C4-2B (cell line): ENCODE measurements around the gene FSTL4.

Experiments
- ZFX ChIP-seq: fragments of 450-650 bp; IDR thresholded peaks from 2 replicates; pipeline ENCODE4 v1.6.1; 2017
- TF ChIP-seq, protein P1 (sequence below): fragments of 450-650 bp; conservative IDR thresholded peaks from 2 replicates; pipeline ENCODE4 v1.5.1; 2017; ENCODE audit warnings: mild to moderate bottlenecking

DNA sequence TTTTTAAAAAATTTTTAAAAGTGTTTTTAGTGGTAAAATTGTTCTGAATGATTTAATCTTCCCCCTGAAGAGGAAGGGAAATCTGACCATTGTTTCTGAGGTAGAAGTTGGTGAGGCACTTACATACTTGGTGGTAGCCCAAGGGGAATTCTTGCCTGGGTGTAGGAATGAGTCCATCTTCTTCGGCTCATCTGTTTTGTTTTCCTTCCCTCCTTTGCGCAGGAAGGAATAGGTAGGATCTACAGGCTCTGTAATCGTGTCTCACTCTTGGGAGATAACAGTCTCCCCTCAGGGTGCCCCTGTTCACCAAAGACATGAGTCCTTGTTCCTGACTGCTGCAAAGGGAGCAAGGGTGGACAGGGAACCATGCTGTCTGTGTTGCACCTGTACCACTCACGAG, 422.5 kb downstream of the FSTL4 start:
- TF ChIP-seq, protein P1, sequence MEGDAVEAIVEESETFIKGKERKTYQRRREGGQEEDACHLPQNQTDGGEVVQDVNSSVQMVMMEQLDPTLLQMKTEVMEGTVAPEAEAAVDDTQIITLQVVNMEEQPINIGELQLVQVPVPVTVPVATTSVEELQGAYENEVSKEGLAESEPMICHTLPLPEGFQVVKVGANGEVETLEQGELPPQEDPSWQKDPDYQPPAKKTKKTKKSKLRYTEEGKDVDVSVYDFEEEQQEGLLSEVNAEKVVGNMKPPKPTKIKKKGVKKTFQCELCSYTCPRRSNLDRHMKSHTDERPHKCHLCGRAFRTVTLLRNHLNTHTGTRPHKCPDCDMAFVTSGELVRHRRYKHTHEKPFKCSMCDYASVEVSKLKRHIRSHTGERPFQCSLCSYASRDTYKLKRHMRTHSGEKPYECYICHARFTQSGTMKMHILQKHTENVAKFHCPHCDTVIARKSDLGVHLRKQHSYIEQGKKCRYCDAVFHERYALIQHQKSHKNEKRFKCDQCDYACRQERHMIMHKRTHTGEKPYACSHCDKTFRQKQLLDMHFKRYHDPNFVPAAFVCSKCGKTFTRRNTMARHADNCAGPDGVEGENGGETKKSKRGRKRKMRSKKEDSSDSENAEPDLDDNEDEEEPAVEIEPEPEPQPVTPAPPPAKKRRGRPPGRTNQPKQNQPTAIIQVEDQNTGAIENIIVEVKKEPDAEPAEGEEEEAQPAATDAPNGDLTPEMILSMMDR: no peak
- no peak for TF ChIP-seq ZFX
